NCI-H1694 treated with DMSO at 0.1 percent for 48 hours (cell line): ENCODE data around the gene WDSUB1.
A peak's percentile ranks its signal among the peaks of the same experiment; 100 is the strongest.

Experiments used
- DNase-seq: peaks from one replicate; lab custom pipeline; 2025; lab: John Stamatoyannopoulos, UW

The WDSUB1 gene

GRCh38 chr2:159225025-159226016 lies 61.2 kb downstream of the WDSUB1 start:
- no peak for DNase-seq

GRCh38 chr2:159224061-159224813 lies 62.3 kb downstream of the WDSUB1 start:
- DNase-seq, result no peak

GRCh38 chr2:159219394-159219998 lies 67.0 kb downstream of the WDSUB1 start:
- DNase-seq, result no peak

- DNase-seq, result no peak
Observed at GRCh38 chr2:159218389-159218788, 68.1 kb downstream of the WDSUB1 start.

GRCh38 chr2:159217676-159218075 lies 68.8 kb downstream of the WDSUB1 start:
- no peak for DNase-seq

- DNase-seq, result no peak
Observed at GRCh38 chr2:159215116-159215515, 71.4 kb downstream of the WDSUB1 start.

GRCh38 chr2:159214325-159214865 lies 72.1 kb downstream of the WDSUB1 start:
- no peak for DNase-seq

GRCh38 chr2:159213296-159213695 lies 73.2 kb downstream of the WDSUB1 start:
- no peak for DNase-seq

- DNase-seq, result no peak
Observed at GRCh38 chr2:159211447-159212396, 74.8 kb downstream of the WDSUB1 start.

- DNase-seq, result no peak
Observed at GRCh38 chr2:159209341-159210306, 76.9 kb downstream of the WDSUB1 start.

GRCh38 chr2:159208438-159208837 lies 78.1 kb downstream of the WDSUB1 start:
- DNase-seq, result no peak

GRCh38 chr2:159206736-159207380 lies 79.6 kb downstream of the WDSUB1 start:
- DNase-seq, result no peak

GRCh38 chr2:159204381-159205144 lies 81.9 kb downstream of the WDSUB1 start:
- DNase-seq, result no peak

- peak; percentile 93 for DNase-seq
Observed at GRCh38 chr2:159202568-159203071, 83.9 kb downstream of the WDSUB1 start.

- DNase-seq, result no peak
Observed at GRCh38 chr2:159201360-159202063, 85.0 kb downstream of the WDSUB1 start.

GRCh38 chr2:159200498-159200897 lies 86.0 kb downstream of the WDSUB1 start:
- DNase-seq, result no peak

GRCh38 chr2:159199761-159200465 lies 86.6 kb downstream of the WDSUB1 start:
- DNase-seq, result no peak
